Heart left ventricle (tissue), 16 donors: ENCODE results near the gene SPACA4. TPM values are rescaled to one million over a fixed set of nuclear protein-coding genes. Genes with fewer than 3 reads are reported as not detected.

Experiments used
- ATAC-seq, 4 donors: fragments of 200-7000 bp; cut with Tn5 transposase; one replicate each; pipeline ENCODE4 v1.9.1; 2020 to 2022; ENCODE audit warnings: moderate library complexity in 4 of 4, mild to moderate bottlenecking in 3 of 4, moderate number of reproducible peaks in 1 of 4
- DNase-seq, 5 donors: peaks; one replicate each; pipeline ENCODE4 v3.0.0-alpha.2; 2020
- H3K27ac ChIP-seq, 12 donors: fragments of 200-600 bp; sonication (generic) in 4 of 12; one replicate each; pipeline versions ENCODE4 v1.5.0 to v1.8.0; 2016 to 2022; ENCODE audit warnings: mild to moderate bottlenecking in 2 of 12
- H3K27me3 ChIP-seq, 9 donors: fragments of 200-600 bp; sonication (generic) in 2 of 9; one replicate each; pipeline versions ENCODE4 v1.5.1 to v1.8.0; 2016 to 2022; ENCODE audit warnings: mild to moderate bottlenecking in 3 of 9
- H3K36me3 ChIP-seq, 9 donors: fragments of 200-600 bp; sonication (generic) in 2 of 9; one replicate each; pipeline versions ENCODE4 v1.5.0 to v1.8.0; 2018 to 2022; ENCODE audit warnings: mild to moderate bottlenecking in 2 of 9
- H3K4me1 ChIP-seq, 12 donors: fragments of 200-600 bp; sonication (generic) in 4 of 12; one replicate each; pipeline versions ENCODE4 v1.5.0 to v1.8.0; 2016 to 2022; ENCODE audit warnings: mild to moderate bottlenecking in 3 of 12
- H3K4me3 ChIP-seq, 12 donors: fragments of 200-600 bp; sonication (generic) in 4 of 12; one replicate each; pipeline versions ENCODE4 v1.5.0 to v1.8.0; 2017 to 2022; ENCODE audit warnings: mild to moderate bottlenecking in 9 of 12, moderate library complexity in 4 of 12
- H3K9me3 ChIP-seq, 12 donors: fragments of 200-600 bp; sonication (generic) in 4 of 12; one replicate each; pipeline versions ENCODE4 v1.5.0 to v1.8.0; 2016 to 2022; ENCODE audit warnings: mild to moderate bottlenecking in 1 of 12
- CTCF ChIP-seq, 12 donors: fragments of 200-600 bp; sonication (generic) in 4 of 12; IDR thresholded peaks; one replicate each; pipeline versions ENCODE4 v1.5.0 to v1.8.0; 2018 to 2022; ENCODE audit warnings: antibody characterized with exemption in 12 of 12, mild to moderate bottlenecking in 5 of 12
- POLR2A ChIP-seq, 2 donors: fragments of 450-650 bp; IDR thresholded peaks; one replicate each; pipeline ENCODE4 v1.6.1; 2017; ENCODE audit warnings: antibody characterized with exemption in 2 of 2, mild to moderate bottlenecking in 2 of 2, moderate library complexity in 2 of 2
- WGBS, 4 donors: extraction: QIAGEN DNeasy Blood & Tissue Kit in 2 of 4; methylation state at CpG; one replicate each; pipeline versions ENCODE4 v1.1.5 to v1.1.7; 2013 to 2018; 5-methylcytosine and 5-hydroxymethylcytosine counted together
- intact Hi-C, 10 donors: fragments of 100-400 bp; cut with DNase I; formaldehyde crosslinking; loops; one replicate each; pipeline versions ENCODE4 v1.11.1 to v1.14.2; 2022
- polyA plus RNA-seq, 2 donors: library from polyadenylated mRNA; stranded (reverse); fragments of 200-250 nt; gene quantifications; one replicate each; pipeline ENCODE4 v1.2.3, GENCODE V29; 2013
- total RNA-seq, 9 donors: library from RNA; depleted of rRNA in 2 of 9; stranded (reverse); fragments of >200 nt in 2 of 9; fragmentation: NEBNext Ultra II Directional in 3 of 9; extraction: Animal tissue kit (Norgen Biotek cat#: 25700) in 3 of 9; gene quantifications; one replicate each; pipeline versions ENCODE4 v1.1.0 to v1.2.4, GENCODE V29; 2016 to 2023
- donor health status: ischemic (EF 13 %, LVEDD 7.1; RV severe dilation, severe dysfunction).
- donor health status: healthy with polysubstance abuse.
- donor health status: DM: no; HTN: yes; CAD: no.
- donor health status: DM: no; HTN: no; CAD: no.
- donor health status: ischemic (EF 25% LVEDD 6.9; RV normal size, moderate dysfunction).
- donor health status: ischemic (EF 25% LVEDD 5.7; RV mildly dilated, moderate dysfunction).
- donor health status: healthy.
- donor health status: DM: yes; HTN: yes; CAD: no.
- donor health status: ischemic (EF 35%, LVEDD 5.7; RV mildly dilated, moderate dysfunction).
- donor health status: nonischemic (EF 11% LVEDD 7.7; RV severe dilation, severe dysfunction).
- donor health status: DM: yes; HTN: yes; CAD: no.
- donor health status: PGD.
- donor health status: ischemic (EF 29% LVEDD 5.4; RV normal size, mild dysfunction).
- donor health status: nonischemic (EF 23%, LVEDD 6.1; RV moderate dilation, normal function).

Gene SPACA4
- total and polyA plus RNA-seq, 11 donors: not detected

- ATAC-seq: peak; percentile 39 to 58 (median 46)
- intact Hi-C loops: loop anchor here in 1 of 10 donors (2.0 to 5.0 kb wide), 2 partner anchors 19 to 334 kb away; partner anchors contain the start of genes RPL18 and SPHK2
- H3K27ac ChIP-seq: peak overlapping the region; percentile 85 to 100 (median 96)
Measured at GRCh38 chr19:48637948-48638830, 31.6 kb downstream of the SPACA4 start.

GRCh38 chr19:48638831-48639381, 32.4 kb downstream of the SPACA4 start:
- Histone ChIP-seq H3K27ac (peak overlapping the region in 10 of 12 donors; percentile 85 to 100 (median 97)), H3K36me3 (no peaks in the 10 kb centered on the region), H3K9me3 (no peaks in the 10 kb centered on the region), H3K4me3 (peak overlapping the region in 7 of 12 donors; percentile 70 to 93 (median 85)), H3K27me3 (no peaks in the 10 kb centered on the region), H3K4me1 (peaks cover 6 to 40% (median 22%) of the 10 kb centered on the region in 12 donors)
- DNase-seq: peak in 2 of 5 donors; percentile 29 to 41
- WGBS, 4 donors: 76 to 84% (median 79%) methylated on average over 16 of the region's 16 CpGs
- intact Hi-C loops: loop anchor here in 1 of 10 donors (5.0 kb wide), 1 partner anchor 333 kb away; no protein-coding TSS in a partner anchor
- no peak for ATAC-seq
- no peak for TF ChIP-seq CTCF (IDR thresholded peaks at IDR 0.05)
- TF ChIP-seq POLR2A (IDR thresholded peaks at IDR 0.05): no peak

More at GRCh38 chr19:48637948-48638830, 31.6 kb downstream of the SPACA4 start:
- no peaks in the 10 kb centered on the region for H3K27me3 ChIP-seq
- no peaks in the 10 kb centered on the region for H3K9me3 ChIP-seq
- 8 to 10% (median 9%) methylated on average over 29 of the region's 29 CpGs for WGBS, 4 donors
- peaks cover 14 to 47% (median 29%) of the 10 kb centered on the region in 12 donors for H3K4me1 ChIP-seq
- peaks cover 0 to 4% (median 0%) of the 10 kb centered on the region in 9 donors for H3K36me3 ChIP-seq
- peak; percentile 83 to 91 (median 88) for DNase-seq
- TF ChIP-seq CTCF (IDR thresholded peaks at IDR 0.05): peak in 1 of 12 donors; percentile 15
- no peak for TF ChIP-seq POLR2A (IDR thresholded peaks at IDR 0.05)
- H3K4me3 ChIP-seq: peak overlapping the region; percentile 6 to 93 (median 78)

GRCh38 chr19:48639483-48640375, 33.2 kb downstream of the SPACA4 start:
- Histone ChIP-seq H3K27ac (no peak overlapping the region), H3K27me3 (no peaks in the 10 kb centered on the region), H3K9me3 (no peaks in the 10 kb centered on the region), H3K36me3 (no peaks in the 10 kb centered on the region), H3K4me1 (peaks cover 0 to 35% (median 18%) of the 10 kb centered on the region in 12 donors), H3K4me3 (peak overlapping the region in 2 of 12 donors; percentile 10 to 33)
- peak in 2 of 5 donors; percentile 34 for DNase-seq
- ATAC-seq: no peak
- TF ChIP-seq POLR2A (IDR thresholded peaks at IDR 0.05) (no peak), CTCF (IDR thresholded peaks at IDR 0.05) (no peak)
- intact Hi-C loops: loop anchor here in 7 of 10 donors (5.0 to 10.0 kb wide), 6 partner anchors 75 to 335 kb away; partner anchors contain the start of genes HSD17B14 (in 2 of the 7), FTL (in 1 of the 7) and MAMSTR (in 1 of the 7)
- 58 to 68% (median 65%) methylated on average over 32 to 33 of the region's 33 CpGs for WGBS, 4 donors
